GM21576 (cell line): ENCODE data around the gene CD300LG.
"Not testable (repeated sequence)": the region's sequence is repeated elsewhere in the genome, so short reads cannot be mapped to it uniquely, and the experiment has no call there.

Experiments
- ATAC-seq: cut with Tn5 transposase; IDR thresholded peaks from one replicate; pipeline ENCODE4 v1.9.1; 2021; ENCODE audit warnings: mild to moderate bottlenecking, moderate library complexity; ENCODE audit not compliant: unreplicated experiment

Gene CD300LG

GRCh38 chr17:43846963-43847371 is at the start of gene CD300LG:
CD300LG (plus strand) TSS chr17:43847176; CDS start chr17:43847217, 41 bp downstream.
- ATAC-seq: no peak

- not testable (repeated sequence) for ATAC-seq
Measured at GRCh38 chr17:43798024-43798423, 49.0 kb upstream of the CD300LG start.

GRCh38 chr17:43799047-43799446 is 47.9 kb upstream of the CD300LG start:
- ATAC-seq: no peak

- ATAC-seq: no peak
Measured at GRCh38 chr17:43800736-43801135, 46.2 kb upstream of the CD300LG start.

- ATAC-seq: no peak
Measured at GRCh38 chr17:43801844-43802243, 45.1 kb upstream of the CD300LG start.

- no peak for ATAC-seq
Measured at GRCh38 chr17:43803758-43804157, 43.2 kb upstream of the CD300LG start.

- no peak for ATAC-seq
Measured at GRCh38 chr17:43805117-43805516, 41.9 kb upstream of the CD300LG start.

- no peak for ATAC-seq
Measured at GRCh38 chr17:43808076-43808475, 38.9 kb upstream of the CD300LG start.

- ATAC-seq: no peak
Measured at GRCh38 chr17:43809121-43809520, 37.9 kb upstream of the CD300LG start.

GRCh38 chr17:43810226-43810715 is 36.7 kb upstream of the CD300LG start:
- ATAC-seq: no peak

GRCh38 chr17:43810823-43811222 is 36.2 kb upstream of the CD300LG start:
- no peak for ATAC-seq

GRCh38 chr17:43812396-43813265 is 34.3 kb upstream of the CD300LG start:
- no peak for ATAC-seq

- no peak for ATAC-seq
Measured at GRCh38 chr17:43813386-43813785, 33.6 kb upstream of the CD300LG start.

GRCh38 chr17:43814026-43814425 is 33.0 kb upstream of the CD300LG start:
- ATAC-seq: no peak

- no peak for ATAC-seq
Measured at GRCh38 chr17:43814714-43815113, 32.3 kb upstream of the CD300LG start.

GRCh38 chr17:43816336-43817320 is 30.3 kb upstream of the CD300LG start:
- ATAC-seq: no peak

- no peak for ATAC-seq
Measured at GRCh38 chr17:43817826-43818225, 29.1 kb upstream of the CD300LG start.

GRCh38 chr17:43818966-43819365 is 28.0 kb upstream of the CD300LG start:
- ATAC-seq: no peak

- ATAC-seq: no peak
Measured at GRCh38 chr17:43820759-43821158, 26.2 kb upstream of the CD300LG start.

GRCh38 chr17:43822570-43823190 is 24.3 kb upstream of the CD300LG start:
- ATAC-seq: no peak
